Upper lobe of left lung (tissue), 6 donors: Measurements from ENCODE around the gene CLEC4M. TPM values are rescaled to one million over a fixed set of nuclear protein-coding genes. Genes with fewer than 3 reads are reported as not detected.
"Not testable (repeated sequence)": the region's sequence is repeated elsewhere in the genome, so short reads cannot be mapped to it uniquely, and the experiment has no call there.

Source experiments
- ATAC-seq, 2 donors: fragments of 200-7000 bp; cut with Tn5 transposase; one replicate each; pipeline ENCODE4 v1.9.1; 2022; ENCODE audit warnings: mild to moderate bottlenecking in 2 of 2, moderate library complexity in 2 of 2; ENCODE audit not compliant: low FRiP score in 2 of 2
- DNase-seq, 2 donors: peaks; one replicate each; pipeline ENCODE4 v3.0.0-alpha.2; 2019 to 2020
- H3K27ac ChIP-seq, 4 donors: fragments of 200-600 bp; sonication (generic); one replicate each; pipeline ENCODE4 v1.5.1; 2016 to 2019
- H3K27me3 ChIP-seq, 4 donors: fragments of 200-600 bp; sonication (generic); one replicate each; pipeline ENCODE4 v1.5.1; 2017 to 2019
- H3K36me3 ChIP-seq, 4 donors: fragments of 200-600 bp; sonication (generic); one replicate each; pipeline ENCODE4 v1.5.1; 2016 to 2019
- H3K4me1 ChIP-seq, 4 donors: fragments of 200-600 bp; sonication (generic); one replicate each; pipeline ENCODE4 v1.5.1; 2018 to 2019
- H3K4me3 ChIP-seq, 4 donors: fragments of 200-600 bp; sonication (generic); one replicate each; pipeline ENCODE4 v1.5.1; 2017 to 2019; ENCODE audit warnings: mild to moderate bottlenecking in 2 of 4, moderate library complexity in 1 of 4
- H3K9me3 ChIP-seq, 4 donors: fragments of 200-600 bp; sonication (generic); one replicate each; pipeline ENCODE4 v1.5.1; 2018 to 2019
- CTCF ChIP-seq, 6 experiments: fragments of 450-650 bp in 4 of 6; fragments of 200-600 bp in 2 of 6; sonication (generic) in 2 of 6; IDR thresholded peaks; one replicate each; pipeline ENCODE4 v1.5.1; 2016 to 2019; ENCODE audit warnings: antibody characterized with exemption in 6 of 6
- EP300 ChIP-seq, 4 donors: sonication (generic); formaldehyde crosslinking; IDR thresholded peaks; one replicate each; pipeline ENCODE4 v1.5.1; 2017; ENCODE audit warnings: antibody characterized with exemption in 4 of 4, control low read depth in 2 of 4
- POLR2A ChIP-seq, 4 donors: fragments of 450-650 bp; IDR thresholded peaks; one replicate each; pipeline ENCODE4 v1.5.1; 2016 to 2017; ENCODE audit warnings: antibody characterized with exemption in 4 of 4, mild to moderate bottlenecking in 2 of 4
- POLR2AphosphoS5 ChIP-seq, 2 donors: sonication (generic); formaldehyde crosslinking; IDR thresholded peaks; one replicate each; pipeline ENCODE4 v1.5.1; 2017; ENCODE audit warnings: antibody characterized with exemption in 2 of 2
- WGBS, 2 donors: methylation state at CpG; one replicate each; pipeline ENCODE4 v1.1.5; 2017 to 2018; 5-methylcytosine and 5-hydroxymethylcytosine counted together
- total RNA-seq, 6 donors: library from RNA; depleted of rRNA in 4 of 6; stranded (reverse); fragments of >200 nt in 4 of 6; gene quantifications; one replicate each; pipeline versions ENCODE4 v1.1.0 to v1.2.1, GENCODE V29; 2016 to 2021
- donor health status: DM: no; HTN: no; CAD: no; lungs with moderate emphysema.
- donor health status: DM: no; HTN: yes; CAD: no; lungs with severe emphysema.

CLEC4M gene
- total RNA-seq, 6 donors from 2014 or later: 0.86 to 7.4 (median 3.1) TPM; not detected in 1

GRCh38 chr19:7790416-7790815 lies 27.4 kb downstream of the CLEC4M start:
- H3K4me3 ChIP-seq: no peak overlapping the region
- peaks cover 0 to 24% (median 14%) of the 10 kb centered on the region in 4 donors for H3K27me3 ChIP-seq
- H3K4me1 ChIP-seq: peaks cover 9 to 25% (median 21%) of the 10 kb centered on the region in 4 donors
- ATAC-seq (no peak), DNase-seq (peak in 1 of 2 donors; percentile 72)
- no peak for TF ChIP-seq EP300 (IDR thresholded peaks at IDR 0.05)
- no peak for TF ChIP-seq CTCF (IDR thresholded peaks at IDR 0.05)
- no peak for TF ChIP-seq POLR2A (IDR thresholded peaks at IDR 0.05)
- no peak for TF ChIP-seq POLR2AphosphoS5 (IDR thresholded peaks at IDR 0.05)
- WGBS, 2 donors: 88 to 99% methylated on average over 10 to 14 of the region's 14 CpGs
- no peaks in the 10 kb centered on the region for H3K36me3 ChIP-seq
- no peak overlapping the region for H3K27ac ChIP-seq
- H3K9me3 ChIP-seq: no peaks in the 10 kb centered on the region

GRCh38 chr19:7792281-7792680 lies 29.2 kb downstream of the CLEC4M start:
- H3K36me3 ChIP-seq: no peaks in the 10 kb centered on the region
- no peak for DNase-seq
- ATAC-seq: no peak
- TF ChIP-seq CTCF (IDR thresholded peaks at IDR 0.05): no peak
- TF ChIP-seq POLR2AphosphoS5 (IDR thresholded peaks at IDR 0.05): no peak
- WGBS, 2 donors: 49 to 61% methylated on average over 7 of the region's 7 CpGs
- peaks cover 0 to 24% (median 14%) of the 10 kb centered on the region in 4 donors for H3K27me3 ChIP-seq
- H3K4me1 ChIP-seq: peaks cover 12 to 25% (median 21%) of the 10 kb centered on the region in 4 donors
- no peaks in the 10 kb centered on the region for H3K9me3 ChIP-seq
- H3K27ac ChIP-seq: no peak overlapping the region
- no peak overlapping the region for H3K4me3 ChIP-seq

GRCh38 chr19:7792701-7793100 lies 29.7 kb downstream of the CLEC4M start:
- not testable (repeated sequence) for H3K4me3 ChIP-seq, DNase-seq, H3K36me3 ChIP-seq, H3K9me3 ChIP-seq, ATAC-seq, H3K27ac ChIP-seq
- peaks cover 0 to 20% (median 12%) of the 10 kb centered on the region in 4 donors for H3K27me3 ChIP-seq
- H3K4me1 ChIP-seq: peaks cover 12 to 21% (median 20%) of the 10 kb centered on the region in 4 donors
- WGBS, 2 donors: 83 to 93% methylated on average over 7 of the region's 7 CpGs

GRCh38 chr19:7793493-7793892 lies 30.4 kb downstream of the CLEC4M start:
- Histone ChIP-seq H3K36me3 (no peaks in the 10 kb centered on the region), H3K4me3 (no peak overlapping the region), H3K4me1 (peaks cover 10 to 15% (median 12%) of the 10 kb centered on the region in 4 donors), H3K27me3 (peaks cover 0 to 12% (median 8%) of the 10 kb centered on the region in 4 donors), H3K27ac (no peak overlapping the region), H3K9me3 (no peaks in the 10 kb centered on the region)
- ATAC-seq: no peak
- WGBS, 2 donors: 88 to 91% methylated on average over 3 of the region's 3 CpGs
- TF ChIP-seq POLR2A (IDR thresholded peaks at IDR 0.05) (no peak), CTCF (IDR thresholded peaks at IDR 0.05) (no peak), EP300 (IDR thresholded peaks at IDR 0.05) (no peak), POLR2AphosphoS5 (IDR thresholded peaks at IDR 0.05) (no peak)
- no peak for DNase-seq

- no peaks in the 10 kb centered on the region for H3K9me3 ChIP-seq
- WGBS, 2 donors: 51 to 64% methylated on average over 8 of the region's 8 CpGs
- TF ChIP-seq POLR2AphosphoS5 (IDR thresholded peaks at IDR 0.05) (peak in 1 of 2 donors; percentile 12), POLR2A (IDR thresholded peaks at IDR 0.05) (no peak)
- no peak overlapping the region for H3K4me3 ChIP-seq
- peak overlapping the region in 3 of 4 donors; percentile 36 to 72 (median 51) for H3K27ac ChIP-seq
- ATAC-seq: no peak
- H3K4me1 ChIP-seq: peaks cover 10 to 15% (median 12%) of the 10 kb centered on the region in 4 donors
- no peaks in the 10 kb centered on the region for H3K36me3 ChIP-seq
- DNase-seq: no peak
- H3K27me3 ChIP-seq: no peaks in the 10 kb centered on the region
Measured at GRCh38 chr19:7795555-7796161, 32.6 kb downstream of the CLEC4M start.
